T follicular helper cell (primary cell): ENCODE results near the gene LONP2.
"Not testable (repeated sequence)": the region's sequence is repeated elsewhere in the genome, so short reads cannot be mapped to it uniquely, and the experiment has no call there.

Experiments
- DNase-seq: peaks from one replicate; pipeline ENCODE4 v3.0.0-alpha.2; 2020; ENCODE audit warnings: low read depth

LONP2 gene

DNA sequence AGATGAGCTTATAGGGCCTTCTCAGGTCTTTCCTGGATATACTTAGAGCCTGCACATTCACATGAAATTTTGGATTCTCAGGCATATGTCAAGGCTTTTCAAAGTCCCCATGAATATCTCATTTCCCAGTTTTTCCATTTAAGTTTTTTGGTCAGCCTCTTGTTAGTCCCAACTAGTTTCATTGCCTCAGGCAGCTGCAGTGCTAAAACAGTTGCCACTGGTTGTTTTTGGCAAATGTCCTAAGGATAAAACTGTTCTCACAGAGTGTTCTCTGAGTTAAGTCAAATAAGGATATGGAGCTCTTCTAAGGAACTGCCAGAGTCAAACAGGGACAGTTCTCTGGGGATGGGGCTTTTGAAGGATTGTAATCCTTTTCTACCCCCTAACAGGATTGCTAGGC is 43.1 kb downstream of the LONP2 start:
- DNase-seq: no peak

- DNase-seq: no peak
Measured at GRCh38 chr16:48291303-48291702, 47.2 kb downstream of the LONP2 start.

- DNase-seq: no peak
Measured at GRCh38 chr16:48291754-48292153, 47.7 kb downstream of the LONP2 start.

DNA sequence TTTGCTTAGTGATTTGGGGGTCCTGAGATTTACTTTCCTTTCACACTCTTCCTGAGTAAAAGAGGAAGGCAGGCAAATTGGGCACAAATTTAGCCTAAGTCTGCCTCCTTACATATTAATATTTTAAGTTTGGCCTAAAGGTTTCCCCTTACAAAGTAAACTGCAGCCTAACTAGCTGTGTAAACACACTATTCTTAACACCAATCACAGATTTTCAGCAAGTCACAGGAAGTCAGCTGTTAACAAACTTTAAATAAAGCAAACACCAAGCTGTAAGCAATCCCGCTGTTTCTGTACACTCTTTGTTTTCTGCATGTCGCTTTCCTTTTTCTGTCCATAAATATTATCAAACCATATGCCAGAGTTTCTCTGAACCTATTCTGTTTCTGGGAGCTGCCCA is 48.4 kb downstream of the LONP2 start:
- DNase-seq: no peak

GRCh38 chr16:48294724-48295123 is 50.6 kb downstream of the LONP2 start:
- DNase-seq: no peak

DNA sequence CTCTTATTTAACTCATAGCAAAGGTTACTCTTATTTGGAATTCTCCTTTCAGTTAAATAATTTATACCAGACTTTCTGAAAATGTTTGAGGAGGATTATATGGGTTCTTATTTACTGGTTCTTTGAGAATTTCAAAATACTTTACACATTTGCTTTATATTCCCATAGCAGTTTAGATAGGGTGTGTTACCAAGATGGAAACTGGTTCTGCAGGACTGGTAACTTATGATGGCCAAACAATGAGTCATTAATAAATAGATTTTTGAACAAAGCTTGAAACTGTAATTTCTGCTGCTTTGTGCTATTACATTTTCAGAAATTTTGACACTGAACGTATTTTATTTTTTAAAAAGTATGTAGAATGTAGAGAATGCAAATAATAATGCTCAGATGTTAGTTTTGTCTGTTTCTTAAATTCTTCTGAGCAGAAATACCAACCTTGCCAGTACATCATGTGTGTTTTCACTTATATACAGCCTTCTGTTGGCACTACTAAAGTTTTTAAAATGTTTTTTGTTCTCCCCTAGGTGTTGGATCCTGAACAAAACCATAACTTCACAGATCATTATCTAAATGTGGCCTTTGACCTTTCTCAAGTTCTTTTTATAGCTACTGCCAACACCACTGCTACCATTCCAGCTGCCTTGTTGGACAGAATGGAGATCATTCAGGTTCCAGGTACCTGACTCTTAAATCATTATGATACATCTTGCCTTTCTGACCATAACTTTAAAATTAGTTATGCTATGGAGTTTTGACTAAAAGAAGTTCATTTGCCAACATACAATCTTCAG is 51.6 kb downstream of the LONP2 start:
- DNase-seq: no peak

GRCh38 chr16:48299471-48299870 is 55.4 kb downstream of the LONP2 start:
- no peak for DNase-seq

DNA sequence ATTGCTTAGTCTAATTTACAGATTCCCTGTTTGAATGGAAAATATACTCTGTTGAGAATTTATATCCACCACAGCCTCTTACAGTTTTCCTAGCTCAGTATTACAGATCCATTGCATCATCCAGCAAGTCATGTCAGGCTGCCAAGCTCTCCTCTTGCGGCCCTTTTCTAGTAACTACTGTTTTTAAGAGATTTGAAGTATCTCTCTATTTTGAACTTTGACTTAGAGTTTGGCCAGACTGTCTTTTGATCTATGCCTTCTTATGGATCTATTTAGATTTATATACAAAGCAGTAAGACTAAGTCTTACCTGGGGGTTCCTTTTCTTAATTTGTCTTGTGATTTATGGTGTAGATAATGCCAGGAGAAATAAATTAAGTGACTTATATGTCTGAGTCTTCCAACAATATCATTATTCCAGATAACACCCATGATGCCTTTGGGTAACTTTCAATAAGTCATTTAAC is 56.3 kb downstream of the LONP2 start:
- DNase-seq: no peak

DNA sequence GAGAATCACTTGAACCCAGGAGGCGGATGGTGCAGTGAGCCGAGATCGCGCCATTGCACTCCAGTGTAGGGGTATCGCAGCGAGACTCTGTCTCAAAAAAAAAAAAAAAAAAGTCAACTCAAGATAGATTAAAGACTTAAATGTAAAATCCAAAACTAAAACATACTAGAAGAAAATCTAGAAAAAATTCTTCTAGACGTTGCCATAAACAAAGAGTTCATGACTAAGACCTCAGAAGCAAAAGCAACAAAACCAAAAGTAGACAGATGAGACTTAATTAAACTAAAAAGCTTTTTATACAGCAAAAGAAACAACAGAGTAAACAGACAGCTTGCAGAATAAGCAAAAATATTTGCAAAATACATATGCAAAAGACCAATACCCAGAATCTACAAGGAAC is 64.4 kb downstream of the LONP2 start:
- no peak for DNase-seq

DNA sequence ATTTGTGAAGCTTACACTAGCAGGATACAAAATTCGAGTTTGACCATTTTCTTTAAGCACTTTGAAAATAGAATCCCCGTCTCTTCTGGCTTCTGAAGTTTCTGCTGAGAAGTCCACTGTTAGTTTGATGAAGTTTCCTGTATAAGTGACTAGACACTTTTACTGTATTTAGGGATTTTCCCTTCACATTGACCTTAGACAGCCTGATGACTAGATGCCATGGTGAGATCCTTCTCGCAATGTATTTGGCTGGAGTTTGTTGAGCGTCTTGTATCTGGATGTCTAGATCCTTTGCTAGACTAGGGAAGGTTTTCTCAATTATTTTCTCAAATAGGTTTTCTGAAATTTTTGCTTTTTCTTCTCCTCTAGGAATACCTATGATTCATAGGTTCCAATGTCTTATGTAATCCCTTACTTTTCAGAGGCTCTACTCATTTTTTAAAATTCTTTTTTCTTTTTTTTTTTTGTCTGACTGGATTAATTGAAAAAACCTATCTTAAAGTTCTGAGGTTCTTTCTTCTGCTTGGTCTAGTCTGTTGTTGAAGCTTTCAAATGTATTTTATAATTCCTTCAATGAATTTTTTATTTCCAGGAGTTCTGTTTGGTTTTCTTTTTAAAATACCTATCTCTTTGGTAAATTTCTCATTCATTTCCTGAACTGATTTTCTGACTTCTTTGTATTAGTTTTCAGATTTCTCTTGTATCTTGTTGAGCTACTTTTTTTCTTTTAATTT is 67.0 kb downstream of the LONP2 start:
- DNase-seq: no peak

DNA sequence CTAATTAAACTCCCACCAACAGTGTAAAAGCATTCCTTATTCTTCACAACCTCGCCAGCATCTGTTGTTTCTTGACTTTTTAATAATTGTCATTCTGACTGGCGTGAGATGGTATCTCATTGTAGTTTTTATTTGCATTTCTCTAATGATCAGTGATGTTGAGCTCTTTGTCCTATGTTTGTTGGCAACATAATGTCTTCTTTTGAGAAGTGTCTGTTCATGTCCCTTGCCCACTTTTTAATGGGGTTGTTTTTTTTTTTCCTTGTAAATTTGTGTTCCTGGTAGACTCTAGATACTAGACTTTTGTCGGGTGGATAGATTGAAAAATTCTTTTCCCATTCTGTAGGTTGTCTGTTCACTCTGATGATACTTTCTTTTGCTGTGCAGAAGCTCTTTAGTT is 69.8 kb downstream of the LONP2 start:
- DNase-seq: not testable (repeated sequence)

DNA sequence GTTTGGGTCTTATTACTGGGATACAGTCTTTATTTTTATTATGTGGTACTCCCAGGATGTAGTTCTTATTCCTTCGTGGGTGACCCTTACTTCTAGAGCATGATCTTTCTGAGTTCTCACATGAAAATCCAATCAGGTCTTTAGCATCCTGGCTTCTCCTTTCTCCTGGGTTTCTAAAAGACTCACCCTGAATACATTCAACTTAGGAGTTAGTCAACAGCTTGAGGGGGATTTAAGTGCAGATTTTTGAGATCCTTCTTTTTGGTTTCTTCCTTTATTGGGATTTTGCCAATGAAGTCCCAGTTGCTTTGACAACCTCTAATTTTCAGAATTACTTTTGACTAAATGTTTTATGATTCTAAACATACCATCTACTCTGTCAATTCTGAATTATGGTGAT is 72.9 kb downstream of the LONP2 start:
- DNase-seq: no peak

GRCh38 chr16:48317614-48318315 is 73.7 kb downstream of the LONP2 start:
- DNase-seq: no peak

DNA sequence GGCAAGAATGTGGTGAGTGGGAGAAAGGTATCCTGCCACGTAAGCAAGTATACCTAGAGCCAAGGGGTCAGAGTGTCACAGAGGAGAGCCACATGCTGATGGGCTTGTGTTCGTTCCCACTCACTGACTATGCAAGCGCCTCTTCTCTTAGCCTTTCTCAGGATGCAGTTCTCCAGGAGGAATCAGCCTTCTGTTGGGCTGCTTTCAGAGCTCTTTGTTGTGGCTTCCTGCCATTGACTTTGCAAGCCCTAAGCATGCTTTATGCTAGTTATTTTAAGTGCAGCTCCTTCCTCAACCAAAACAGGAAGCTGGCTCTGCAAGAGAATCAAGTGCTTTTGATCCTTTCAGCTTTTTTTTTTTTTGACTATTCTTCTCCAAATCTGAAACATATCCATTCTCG is 74.5 kb downstream of the LONP2 start:
- peak; percentile 23 for DNase-seq

DNA sequence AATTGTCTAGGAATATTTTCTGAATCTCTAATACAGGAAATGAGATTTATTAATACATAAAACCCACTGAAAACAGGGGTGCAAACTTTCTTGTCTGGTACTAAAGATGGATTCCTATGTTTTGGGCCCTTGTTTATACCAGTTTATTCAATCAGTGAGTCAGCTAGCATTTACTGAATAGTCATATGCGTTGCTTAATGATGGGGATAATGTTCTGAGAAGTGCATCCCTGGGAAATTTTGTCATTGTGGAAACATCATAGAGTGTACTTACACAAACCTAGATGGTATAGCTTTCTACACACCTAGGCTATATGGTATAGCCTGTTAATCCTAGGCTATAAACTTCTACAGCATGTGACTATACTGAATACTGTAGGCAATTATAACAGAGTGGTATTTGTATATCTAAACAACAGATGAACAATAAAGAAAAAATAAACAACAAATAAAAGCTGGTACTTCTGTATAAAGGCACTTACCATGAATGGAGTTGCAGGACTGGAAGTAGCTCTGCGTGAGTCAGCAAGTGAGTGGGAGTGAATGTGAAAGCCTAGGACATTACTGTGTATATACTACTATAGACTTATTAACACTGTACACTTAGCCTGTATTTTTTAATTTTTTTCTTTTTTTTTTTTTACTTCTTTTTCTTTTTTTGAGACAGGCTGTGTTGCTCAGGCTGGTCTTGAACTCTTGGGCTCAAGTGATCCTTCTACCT is 77.4 kb downstream of the LONP2 start:
- no peak for DNase-seq

GRCh38 chr16:48323783-48324775 is 80.0 kb downstream of the LONP2 start:
- no peak for DNase-seq

GRCh38 chr16:48326915-48327314 is 82.8 kb downstream of the LONP2 start:
- DNase-seq: no peak

DNA sequence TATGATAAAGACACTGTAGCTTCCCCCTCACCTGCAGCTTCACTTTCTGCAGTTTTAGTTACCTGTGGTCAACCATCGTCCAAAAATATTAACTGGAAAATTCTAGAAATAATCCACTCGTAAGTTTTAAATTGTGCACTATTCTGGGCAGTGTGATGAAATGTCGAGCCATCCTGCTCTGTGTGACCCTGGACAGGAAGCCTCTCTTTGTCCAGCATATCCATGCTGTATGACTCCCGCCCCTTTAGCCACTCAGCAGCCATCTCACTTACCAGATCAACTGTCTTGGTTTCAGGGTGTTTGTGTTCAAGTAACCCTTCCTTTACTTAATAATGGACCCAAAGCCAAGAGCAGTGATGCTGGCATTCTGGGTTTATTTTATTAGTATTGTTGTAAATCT is 85.0 kb downstream of the LONP2 start:
- no peak for DNase-seq

GRCh38 chr16:48330189-48330840 is 86.2 kb downstream of the LONP2 start:
- no peak for DNase-seq

DNA sequence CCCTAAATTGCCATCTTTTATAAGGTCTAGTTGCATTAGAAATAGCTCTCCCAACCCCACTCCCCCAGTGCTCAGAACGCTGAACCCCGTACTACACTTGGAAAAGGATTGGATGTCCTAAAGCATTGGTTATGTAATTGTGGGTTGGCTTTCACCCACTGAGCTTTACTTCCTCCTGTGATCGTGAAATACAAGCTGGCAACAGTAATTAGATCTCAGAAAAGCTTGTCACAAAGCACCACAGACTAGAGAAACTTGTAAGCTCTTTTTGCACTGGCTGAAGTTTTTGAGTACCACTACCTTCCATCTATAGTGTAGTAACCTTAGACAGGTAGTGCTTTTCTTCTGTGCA is 86.7 kb downstream of the LONP2 start:
- DNase-seq: no peak
